ENCODE data around the gene DISC1.

DNA sequence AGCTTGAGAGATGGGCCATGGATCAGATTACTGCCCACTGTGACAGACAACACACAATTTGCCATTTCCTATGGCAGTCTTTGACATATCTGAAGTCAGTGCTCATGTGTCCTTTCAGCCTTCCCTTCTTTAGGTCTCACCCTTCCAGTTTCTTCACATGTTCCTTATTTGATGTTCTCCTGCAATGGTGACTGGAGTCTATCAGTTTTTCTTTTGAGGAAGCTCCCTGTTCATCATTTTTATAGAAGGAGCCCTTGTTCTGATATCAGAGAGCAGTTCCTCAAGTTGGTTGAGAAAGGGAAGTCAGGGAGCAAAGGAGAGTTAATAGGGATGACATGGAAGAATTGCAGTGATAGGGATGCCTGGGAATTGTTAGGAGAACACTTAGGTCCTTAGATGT is 42.2 kb downstream of the DISC1 start:
- no peak for TF ChIP-seq CTCF (conservative IDR thresholded peaks at IDR 0.05)
- TF ChIP-seq ZFX (IDR thresholded peaks at IDR 0.05), result no peak
